Cardiac fibroblast (primary cell): ENCODE data around the gene OPA3.
A peak's percentile ranks its signal among the peaks of the same experiment; 100 is the strongest.

ENCODE experiments used
- DNase-seq, 2 donors: peaks; one replicate each; pipeline versions ENCODE4 v3.0.0 to v3.0.0-alpha.2; 2010; ENCODE audit warnings: low read depth in 2 of 2
- H3K4me3 ChIP-seq, 2 donors: replicated peaks in 1 of 2; 1 replicate in 1 of 2; 2 replicates in 1 of 2; pipeline ENCODE4 v1.5.1; 2011; ENCODE audit warnings: low read depth in 2 of 2, low read length in 2 of 2, mild to moderate bottlenecking in 2 of 2, moderate library complexity in 1 of 2
- TF ChIP-seq, protein P1 (sequence below): IDR thresholded peaks from one replicate; pipeline ENCODE4 v1.5.1; 2011; ENCODE audit warnings: low read depth, mild to moderate bottlenecking, low read length, inconsistent platforms

Gene OPA3

DNA sequence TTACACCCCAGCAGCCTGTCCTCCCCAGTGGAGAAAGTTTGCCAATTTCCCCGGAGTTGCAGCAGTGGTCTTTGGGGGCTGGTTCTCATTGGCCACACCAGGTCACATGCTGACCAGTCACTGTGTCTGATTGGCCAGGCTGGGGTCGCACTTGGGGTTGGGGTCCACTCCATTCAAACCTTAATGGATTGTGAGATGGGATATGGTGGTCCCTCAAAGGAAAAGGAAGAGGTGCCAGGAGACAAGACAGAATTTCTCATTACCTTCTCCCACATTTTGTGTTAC, 82.9 kb downstream of the OPA3 start:
- H3K4me3 ChIP-seq = no peak overlapping the region
- TF ChIP-seq, protein P1, sequence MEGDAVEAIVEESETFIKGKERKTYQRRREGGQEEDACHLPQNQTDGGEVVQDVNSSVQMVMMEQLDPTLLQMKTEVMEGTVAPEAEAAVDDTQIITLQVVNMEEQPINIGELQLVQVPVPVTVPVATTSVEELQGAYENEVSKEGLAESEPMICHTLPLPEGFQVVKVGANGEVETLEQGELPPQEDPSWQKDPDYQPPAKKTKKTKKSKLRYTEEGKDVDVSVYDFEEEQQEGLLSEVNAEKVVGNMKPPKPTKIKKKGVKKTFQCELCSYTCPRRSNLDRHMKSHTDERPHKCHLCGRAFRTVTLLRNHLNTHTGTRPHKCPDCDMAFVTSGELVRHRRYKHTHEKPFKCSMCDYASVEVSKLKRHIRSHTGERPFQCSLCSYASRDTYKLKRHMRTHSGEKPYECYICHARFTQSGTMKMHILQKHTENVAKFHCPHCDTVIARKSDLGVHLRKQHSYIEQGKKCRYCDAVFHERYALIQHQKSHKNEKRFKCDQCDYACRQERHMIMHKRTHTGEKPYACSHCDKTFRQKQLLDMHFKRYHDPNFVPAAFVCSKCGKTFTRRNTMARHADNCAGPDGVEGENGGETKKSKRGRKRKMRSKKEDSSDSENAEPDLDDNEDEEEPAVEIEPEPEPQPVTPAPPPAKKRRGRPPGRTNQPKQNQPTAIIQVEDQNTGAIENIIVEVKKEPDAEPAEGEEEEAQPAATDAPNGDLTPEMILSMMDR = no peak
- no peak for DNase-seq

DNA sequence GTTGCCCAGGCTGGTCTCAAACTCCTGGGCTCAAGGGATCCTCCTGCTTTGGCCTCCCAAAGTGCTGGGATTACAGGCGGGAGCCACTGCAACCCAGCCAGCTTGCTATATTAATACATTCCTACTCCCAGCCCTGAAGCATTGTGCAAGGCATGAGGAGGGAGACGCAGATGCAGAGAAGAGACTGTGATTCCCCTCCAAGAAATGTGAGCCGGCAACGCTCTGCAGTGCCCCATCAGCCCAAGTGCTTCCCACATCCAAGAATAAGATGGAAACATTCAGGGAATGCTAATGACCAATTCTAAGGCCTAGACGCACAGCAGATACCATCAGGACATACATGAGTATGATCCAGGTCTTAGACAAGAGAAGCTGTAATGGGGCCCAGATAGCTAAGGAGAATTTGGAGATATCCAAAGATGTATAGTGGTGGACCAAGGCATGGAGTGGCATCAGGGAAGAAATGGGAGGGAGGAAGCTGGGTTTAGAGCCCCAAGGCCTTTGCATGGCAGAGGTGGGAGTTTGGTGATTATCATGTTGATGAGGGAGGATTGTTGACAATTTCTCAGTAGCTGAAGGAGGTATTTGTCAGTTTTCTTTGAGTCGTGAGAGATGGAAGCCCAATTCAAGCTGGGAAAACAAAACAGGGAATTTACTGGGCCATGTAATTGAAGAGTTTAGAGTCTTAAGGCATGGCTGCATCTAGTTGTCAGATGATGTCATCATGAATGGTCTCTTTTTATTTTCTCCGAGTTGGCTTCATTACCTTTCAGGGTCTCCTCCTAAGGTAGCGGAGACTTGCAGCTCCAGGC, 83.5 kb downstream of the OPA3 start:
- TF ChIP-seq, protein P1 = no peak
- DNase-seq = no peak
- no peak overlapping the region for H3K4me3 ChIP-seq

DNA sequence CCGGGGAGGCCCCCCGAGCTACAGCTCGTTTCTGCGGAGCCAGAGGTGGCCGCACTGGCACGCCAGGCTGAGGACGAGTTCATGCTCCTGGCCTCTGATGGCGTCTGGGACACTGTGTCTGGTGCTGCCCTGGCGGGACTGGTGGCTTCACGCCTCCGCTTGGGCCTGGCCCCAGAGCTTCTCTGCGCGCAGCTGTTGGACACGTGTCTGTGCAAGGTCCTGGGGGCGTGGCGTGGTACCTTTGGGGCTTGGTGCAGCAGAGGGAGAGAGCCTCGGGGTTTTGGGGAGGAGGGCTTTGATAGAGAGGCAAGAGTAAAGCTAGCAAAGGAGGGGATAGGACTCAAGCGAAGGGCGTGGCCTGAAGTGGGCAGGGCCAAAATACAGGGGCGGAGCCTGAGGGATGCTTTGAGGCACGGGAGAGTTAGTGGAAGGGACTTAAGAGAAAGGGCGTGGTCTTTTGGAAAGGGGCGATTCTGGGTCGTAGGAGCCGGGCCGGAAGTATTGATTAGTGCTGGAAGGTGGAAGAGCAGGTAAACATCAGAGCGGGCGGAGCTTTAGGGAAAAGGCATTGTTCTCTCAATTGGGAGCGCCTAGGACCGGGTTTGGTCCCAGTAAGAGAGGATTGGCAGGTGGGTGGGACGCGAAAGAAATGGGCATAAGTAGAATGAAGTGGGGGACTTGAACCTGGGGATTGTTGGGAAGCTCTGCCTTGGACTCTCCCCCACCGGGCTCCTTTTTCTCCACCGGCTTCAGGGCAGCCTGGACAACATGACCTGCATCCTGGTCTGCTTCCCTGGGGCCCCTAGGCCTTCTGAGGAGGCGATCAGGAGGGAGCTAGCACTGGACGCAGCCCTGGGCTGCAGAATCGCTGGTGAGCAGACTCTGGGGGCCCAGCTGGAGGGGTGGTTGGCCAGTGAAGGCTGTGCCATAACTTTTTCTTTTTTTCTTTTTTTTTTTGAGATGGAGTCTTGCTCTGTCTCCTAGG, 85.1 kb downstream of the OPA3 start:
- TF ChIP-seq, protein P1 = no peak
- no peak overlapping the region for H3K4me3 ChIP-seq
- peak; percentile 39 to 53 for DNase-seq

GRCh38 chr19:45498411-45499195, 86.0 kb downstream of the OPA3 start, which contains the start of gene PPM1N:
Gene PPM1N, plus strand, starts transcription at chr19:45498443. Its CDS starts 30 bp downstream, at chr19:45498473.
- TF ChIP-seq, protein P1 = no peak
- peak within 1 kb of the TSS; percentile 25 to 39 for H3K4me3 ChIP-seq
- DNase-seq = peak in 1 of 2 donors; percentile 28

DNA sequence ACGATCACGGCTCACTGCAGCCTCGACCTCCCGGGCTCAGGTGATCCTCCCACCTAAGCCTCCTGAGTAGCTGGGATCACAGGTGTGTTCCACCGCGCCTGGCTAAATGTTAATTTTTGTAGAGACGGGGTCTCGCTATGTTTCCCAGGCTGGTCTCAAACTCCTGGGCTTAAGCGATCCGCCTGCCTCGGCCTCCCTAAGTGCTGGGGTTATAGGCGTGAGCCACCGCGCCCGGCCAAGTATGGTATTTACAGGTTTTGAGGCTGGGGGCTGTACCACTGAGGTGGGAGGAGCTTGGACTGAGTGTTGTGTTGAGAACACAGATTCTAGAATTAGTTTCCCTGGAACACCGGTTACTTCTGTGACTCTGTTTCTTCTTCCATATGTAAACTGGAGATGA, 86.8 kb downstream of the OPA3 start:
- no peak overlapping the region for H3K4me3 ChIP-seq
- DNase-seq = no peak
- TF ChIP-seq, protein P1 = no peak

DNA sequence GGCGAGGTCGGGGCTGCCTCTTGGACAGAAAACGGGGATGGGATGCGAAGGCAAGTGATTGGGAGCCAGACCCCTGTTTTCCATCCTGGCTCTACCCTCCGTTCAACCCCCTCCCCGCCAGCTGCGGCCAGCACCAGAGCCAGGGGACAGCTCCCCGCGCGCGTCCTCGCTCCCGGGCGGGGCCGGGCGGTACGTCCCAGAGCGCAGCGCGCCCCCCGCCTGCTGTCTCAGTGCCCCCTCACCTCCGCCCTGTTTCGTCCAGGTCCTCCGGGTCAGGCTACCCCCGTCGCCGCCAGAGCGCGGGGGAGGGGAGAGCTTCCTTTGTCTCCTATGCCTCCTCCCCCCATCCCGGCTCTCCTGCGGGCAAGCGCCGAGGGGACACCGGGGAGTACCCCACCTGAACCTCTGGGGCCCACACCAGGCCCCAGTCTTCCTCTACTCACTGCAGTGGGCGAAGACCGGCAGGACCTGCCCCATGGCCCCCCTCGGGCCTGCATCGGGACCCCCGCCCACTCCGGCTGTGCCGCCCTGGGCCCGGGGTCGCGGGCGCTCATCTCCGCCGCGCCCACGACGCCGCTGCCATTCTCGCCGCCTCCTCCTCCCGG, 88.2 kb downstream of the OPA3 start:
- no peak for DNase-seq

More for the DNA sequence above, 88.2 kb downstream of the OPA3 start:
- TF ChIP-seq, protein P1 = no peak
- H3K4me3 ChIP-seq = peak overlapping the region; percentile 73 to 88
